DND-41 (cell line): ENCODE results near the gene RAB4B.

Source experiments
- CTCF ChIP-seq: IDR thresholded peaks from 2 replicates; pipeline ENCODE4 v1.5.1; 2012; ENCODE audit warnings: borderline replicate concordance, low read length, moderate library complexity, mild to moderate bottlenecking; ENCODE audit not compliant: poor library complexity, severe bottlenecking; ENCODE audit errors: extremely low read depth
- EZH2 ChIP-seq: IDR thresholded peaks from 3 replicates; pipeline ENCODE4 v1.6.1; 2012; ENCODE audit warnings: borderline replicate concordance, low read depth, mild to moderate bottlenecking, moderate library complexity, low read length, inconsistent platforms; ENCODE audit not compliant: severe bottlenecking

GRCh38 chr19:40747536-40747935, 30.5 kb upstream of the RAB4B start:
- no peak for TF ChIP-seq CTCF
- no peak for TF ChIP-seq EZH2
